ENCODE data around the gene FAM3A.
A peak's percentile ranks its signal among the peaks of the same experiment; 100 is the strongest.
"Not testable (repeated sequence)": the region's sequence is repeated elsewhere in the genome, so short reads cannot be mapped to it uniquely, and the experiment has no call there.

Gene FAM3A

DNA sequence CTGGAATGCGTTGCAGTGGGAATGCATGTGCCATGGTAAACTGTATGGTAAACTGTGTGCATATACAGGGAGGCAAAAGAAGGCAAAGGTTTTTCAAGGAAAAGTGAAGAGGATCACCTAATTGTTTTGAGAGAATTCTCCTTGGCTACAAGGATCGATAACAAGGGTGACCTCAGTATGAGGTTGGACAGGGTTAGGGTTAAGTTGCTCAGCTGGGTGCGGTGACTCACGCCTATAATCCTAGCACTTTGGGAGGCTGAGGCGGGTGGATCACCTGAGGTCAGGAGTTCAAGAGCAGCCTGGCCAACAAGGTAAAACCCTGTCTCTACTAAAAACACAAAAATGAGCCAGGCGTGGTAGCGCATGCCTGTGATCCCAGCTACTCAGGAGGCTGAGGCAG is 14.6 kb downstream of the FAM3A start:
- DNase-seq, result not testable (repeated sequence)

GRCh38 chrX:154496591-154497137 is 19.4 kb downstream of the FAM3A start:
- not testable (repeated sequence) for DNase-seq

DNA sequence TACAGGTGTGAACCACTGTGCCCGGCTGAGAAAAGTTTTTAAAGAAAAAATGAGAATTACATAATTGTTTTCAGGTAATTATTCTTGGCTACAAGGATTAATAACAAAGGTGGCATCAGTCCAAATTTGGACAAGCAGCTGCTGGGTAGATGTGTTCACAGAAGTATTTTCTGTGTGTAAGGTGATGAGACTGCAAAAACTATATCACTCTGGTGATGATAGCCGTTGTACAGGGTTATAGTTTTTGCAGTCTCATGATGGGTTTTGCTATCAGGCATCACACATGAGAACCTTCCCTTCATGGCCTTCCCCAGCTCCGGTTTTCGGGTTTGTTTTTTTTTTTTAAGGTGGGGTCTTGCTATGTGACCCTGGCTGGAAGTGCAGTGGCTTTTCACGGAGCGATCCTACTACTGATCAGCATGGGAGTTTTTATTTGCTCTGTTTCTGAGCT is 20.5 kb downstream of the FAM3A start:
- DNase-seq, result no peak

DNA sequence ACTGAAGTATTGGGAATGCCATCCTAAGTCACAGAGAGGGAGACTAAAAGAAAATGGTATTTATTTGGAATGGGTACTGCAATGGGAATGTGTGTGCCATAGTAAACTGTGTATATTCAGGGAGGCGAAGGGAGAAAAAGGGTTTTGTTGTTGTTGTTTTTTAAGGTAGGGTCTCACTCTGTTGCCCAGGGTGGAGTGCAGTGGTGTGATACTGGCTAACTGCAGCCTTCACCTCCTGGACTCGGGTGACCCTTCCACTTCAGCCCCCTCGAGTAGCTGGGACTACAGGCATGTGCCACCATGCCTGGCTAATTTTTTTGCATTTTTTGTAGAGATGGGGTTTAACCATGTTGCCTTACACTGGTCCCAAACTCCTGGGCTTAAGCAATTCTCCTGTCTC is 21.3 kb downstream of the FAM3A start:
- no peak for DNase-seq

DNA sequence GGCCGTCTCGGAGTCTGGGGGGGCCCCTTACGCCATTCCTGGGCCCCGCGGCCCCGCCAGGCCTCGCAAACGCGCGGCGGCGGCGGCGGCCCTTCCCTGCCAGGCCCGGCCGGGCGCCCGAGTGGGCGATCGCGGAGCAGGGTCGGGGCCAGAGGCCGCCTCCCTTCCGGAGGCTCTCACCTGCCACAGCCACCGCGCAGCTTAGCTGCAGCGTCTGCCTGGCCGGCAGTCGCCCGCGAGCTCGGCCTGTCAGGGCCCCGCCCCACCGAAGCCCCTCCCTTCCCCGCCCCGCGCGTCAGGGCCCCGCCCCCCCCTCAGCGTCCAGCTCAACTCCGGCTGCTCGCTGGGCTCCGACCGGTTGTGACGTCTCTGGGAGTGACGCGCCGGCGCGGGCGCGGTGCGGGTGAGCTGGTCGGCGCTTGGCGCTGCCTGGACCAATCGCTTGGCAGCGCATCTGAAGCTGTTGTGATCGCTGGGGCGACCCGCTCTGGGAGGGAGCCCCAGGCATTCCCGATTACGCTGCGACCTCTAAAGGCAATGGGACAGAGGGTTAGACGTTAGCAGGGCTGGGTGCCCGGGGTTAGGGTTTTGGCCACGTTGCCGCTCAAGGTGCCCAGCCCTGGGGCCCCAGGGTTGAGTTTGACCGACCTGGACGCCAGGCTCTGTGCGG is 25.5 kb downstream of the FAM3A start, which contains the start of gene SLC10A3:
TSS of gene SLC10A3 (minus strand) at position 216 of the 670 bp plus-strand sequence. CDS start 1,689 bp downstream, outside the sequence.
- DNase-seq, result peak; percentile 88

- no peak for DNase-seq
Observed at GRCh38 chrX:154490021-154490413, 26.0 kb downstream of the FAM3A start.

DNA sequence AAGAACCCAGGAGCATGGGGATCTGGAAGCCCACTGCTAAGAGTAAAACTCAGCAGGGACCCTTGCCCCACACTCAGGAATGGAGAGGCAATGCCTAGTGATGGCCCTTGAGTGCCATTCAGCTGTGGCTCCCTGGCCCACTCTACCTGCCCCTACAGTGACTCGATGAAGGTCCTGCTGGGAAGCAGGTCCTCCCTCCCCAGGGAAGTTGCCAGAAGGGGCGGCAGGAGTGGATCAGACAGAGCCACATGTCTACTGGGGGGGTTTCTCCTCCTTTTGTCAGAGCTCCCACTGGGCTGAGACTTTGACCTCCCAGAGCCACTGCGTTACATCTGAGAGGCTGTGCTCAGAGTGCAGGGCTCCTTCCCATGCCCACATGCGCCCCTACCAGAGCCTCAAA is 26.9 kb downstream of the FAM3A start:
- DNase-seq, result no peak

DNA sequence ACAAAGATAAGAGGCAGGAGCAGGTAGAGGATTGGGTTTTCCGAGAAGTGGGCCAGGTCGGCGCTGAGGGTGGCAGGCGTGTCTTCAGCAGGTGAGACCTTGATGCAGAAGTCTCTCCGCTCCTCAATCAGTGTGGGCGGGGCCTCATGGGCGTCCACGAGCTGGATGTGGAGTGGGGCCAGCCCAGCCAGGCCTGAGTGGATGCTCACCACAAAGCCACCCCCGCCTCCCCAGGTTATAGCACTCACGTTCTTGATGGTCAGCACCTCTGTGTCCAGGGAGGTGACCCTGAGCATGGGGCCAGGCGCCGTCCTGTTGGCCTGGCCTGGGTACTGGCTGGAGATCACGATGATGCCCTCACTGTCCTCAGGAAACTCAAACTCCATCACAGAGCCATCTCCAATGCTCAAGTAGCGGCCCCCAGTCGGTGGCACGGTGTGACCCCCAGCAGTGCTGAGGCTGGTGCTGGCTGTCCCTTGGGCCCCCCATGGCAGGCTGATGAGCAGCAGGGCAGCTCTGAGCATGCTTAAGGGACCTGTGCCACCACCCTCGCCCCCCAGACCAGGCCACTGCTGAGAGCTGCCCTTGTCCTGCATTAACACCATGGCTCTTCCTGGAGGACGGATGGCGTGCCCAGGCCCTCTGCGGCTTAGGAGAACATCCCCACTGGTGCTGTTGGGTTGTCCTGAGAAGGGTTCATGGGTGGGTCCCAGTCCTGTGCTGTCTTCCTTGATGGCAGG is 27.5 kb downstream of the FAM3A start:
- DNase-seq, result no peak

DNA sequence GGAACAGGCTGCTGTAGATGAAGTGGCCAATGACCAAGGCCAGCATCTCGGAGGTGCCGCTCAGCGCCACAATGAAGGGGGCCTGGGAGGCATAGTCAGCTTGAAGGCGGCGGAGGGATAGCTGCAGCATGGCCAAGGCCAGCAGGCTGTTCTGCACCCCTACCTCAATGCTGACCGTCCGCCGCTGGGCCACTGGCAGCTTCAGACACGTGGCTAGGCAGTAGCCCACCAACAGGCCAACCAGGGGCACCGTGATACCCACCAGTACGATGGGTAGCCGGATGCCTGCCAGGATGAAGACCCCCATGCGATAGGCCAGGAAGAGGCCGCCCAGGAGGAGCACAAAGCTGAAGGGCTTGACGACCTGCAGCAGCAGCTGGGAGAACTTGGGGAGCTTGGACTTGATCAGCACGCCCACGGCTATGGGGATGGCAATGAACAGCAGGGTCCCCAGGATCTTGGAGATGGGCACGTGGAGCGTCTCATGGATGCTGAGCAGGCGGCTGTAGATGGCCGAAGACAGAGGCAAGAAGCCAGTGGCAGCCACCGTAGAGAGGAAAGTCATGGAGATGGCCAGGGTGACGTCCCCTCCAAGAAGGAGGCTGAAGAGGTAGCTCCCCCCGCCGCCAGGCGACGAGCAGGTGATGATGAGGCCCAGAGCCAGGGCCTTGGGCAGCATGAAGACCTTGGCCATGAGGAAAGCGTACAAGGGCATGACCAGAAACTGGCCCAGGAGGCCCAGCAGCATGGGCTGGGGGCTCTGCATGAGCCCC is 28.3 kb downstream of the FAM3A start:
- no peak for DNase-seq

DNA sequence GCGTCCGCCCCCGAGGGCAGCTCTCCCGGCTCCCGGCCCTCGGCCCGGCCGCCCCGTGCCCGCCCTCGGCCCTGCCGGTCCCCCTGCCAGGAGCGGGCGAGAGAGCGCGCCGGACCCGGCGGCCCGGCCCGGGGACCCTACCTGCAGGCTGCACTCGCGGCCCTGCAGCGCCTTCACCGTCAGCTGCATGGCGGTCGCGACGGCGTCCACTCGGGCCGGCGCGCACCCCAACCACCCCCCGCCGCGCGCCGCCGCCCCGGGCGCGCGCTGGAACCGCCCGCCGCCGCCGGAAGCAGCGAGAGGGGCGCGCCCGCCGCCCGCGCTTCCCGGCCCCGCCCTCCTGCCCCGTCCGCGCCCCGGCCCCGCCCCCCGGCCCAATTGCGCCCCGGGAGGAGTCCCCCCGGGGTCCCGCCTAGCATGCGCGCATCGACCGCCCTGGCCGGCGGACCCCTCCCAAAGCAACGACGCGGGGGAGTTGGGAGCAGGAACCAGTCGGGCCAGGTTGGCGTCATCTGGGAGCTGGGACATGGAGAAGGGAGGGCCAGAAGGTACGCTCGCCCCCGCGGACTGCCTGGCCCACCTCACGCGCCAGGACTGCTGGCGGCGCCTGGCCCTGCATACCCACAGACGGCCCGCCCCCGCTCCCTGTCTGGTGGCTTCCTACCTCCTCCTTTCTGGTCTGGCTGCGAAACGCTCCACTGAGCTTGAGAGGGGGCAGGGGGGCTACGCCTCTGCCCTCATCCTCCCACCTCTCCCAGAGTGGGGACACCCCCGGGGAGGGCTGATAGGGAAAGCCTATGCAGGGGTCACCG is 29.4 kb downstream of the FAM3A start, which contains the start of gene UBL4A:
TSS of gene UBL4A (minus strand) at position 220 of the 812 bp plus-strand sequence. CDS start at position 189, 31 bp downstream.
- peak; percentile 31 for DNase-seq

- DNase-seq, result no peak
Observed at GRCh38 chrX:154486052-154486395, 30.0 kb downstream of the FAM3A start.

- no peak for DNase-seq
Observed at GRCh38 chrX:154485150-154486051, 30.6 kb downstream of the FAM3A start.

GRCh38 chrX:154484255-154485149 is 31.5 kb downstream of the FAM3A start:
- no peak for DNase-seq

DNA sequence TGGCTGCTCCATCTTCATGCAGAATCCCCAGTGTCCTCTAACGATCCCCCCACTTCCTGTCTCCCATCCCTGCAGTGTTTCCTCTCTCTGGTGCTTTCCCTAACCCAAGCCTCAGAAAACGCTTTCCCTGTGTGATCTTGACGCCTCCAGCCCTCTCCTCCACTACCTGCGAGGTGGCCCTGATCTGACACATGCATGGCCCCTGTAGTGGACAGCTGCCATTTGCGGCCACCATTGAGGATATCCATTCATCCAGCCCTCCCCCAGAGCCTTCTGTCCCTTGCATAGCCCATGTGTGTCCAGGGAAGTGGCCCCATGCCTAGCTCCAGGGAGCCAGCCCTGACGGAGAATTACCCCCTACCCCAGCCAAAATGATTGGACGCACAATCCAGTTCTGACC is 32.7 kb downstream of the FAM3A start:
- DNase-seq, result no peak

DNA sequence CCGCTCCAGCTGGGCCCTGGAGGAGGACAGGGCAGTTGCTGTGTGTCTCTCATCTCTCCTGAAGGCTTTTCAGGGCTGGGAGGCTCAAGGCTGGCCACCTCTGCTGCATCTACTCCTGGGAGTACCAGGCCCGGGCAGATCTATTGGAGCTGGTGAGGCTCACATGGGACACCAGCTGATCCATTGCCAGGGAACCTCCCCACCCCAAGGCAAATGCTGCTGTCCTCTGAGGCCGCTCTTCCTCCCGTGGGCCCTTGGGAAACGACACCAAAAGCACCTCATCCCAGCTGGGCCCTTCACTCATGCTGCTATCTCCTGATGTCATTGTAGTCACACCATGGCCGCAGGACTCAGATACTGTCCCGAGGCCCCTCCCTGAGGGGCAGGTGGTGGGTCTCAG is 33.2 kb downstream of the FAM3A start:
- DNase-seq, result no peak

GRCh38 chrX:154481911-154482601 is 34.0 kb downstream of the FAM3A start:
- DNase-seq, result no peak

DNA sequence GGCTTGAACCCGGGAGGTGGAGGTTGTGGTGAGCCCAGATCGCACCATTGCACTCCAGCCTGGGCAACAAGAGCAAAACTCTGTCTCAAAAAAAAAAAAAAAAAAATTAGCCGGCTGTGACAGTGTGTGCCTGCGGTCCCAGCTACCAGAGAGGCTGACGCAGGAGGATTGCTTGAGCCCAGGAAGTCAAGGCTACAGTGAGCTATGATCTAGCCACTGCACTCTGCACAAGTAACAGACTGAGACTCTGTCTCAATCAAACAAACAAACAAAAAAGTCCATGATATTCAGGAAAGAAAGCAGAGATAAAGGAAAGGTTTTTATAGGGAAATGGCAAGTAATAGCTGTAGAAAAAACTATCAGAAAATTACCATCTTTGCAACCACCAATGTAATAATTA is 34.8 kb downstream of the FAM3A start:
- DNase-seq, result no peak

DNA sequence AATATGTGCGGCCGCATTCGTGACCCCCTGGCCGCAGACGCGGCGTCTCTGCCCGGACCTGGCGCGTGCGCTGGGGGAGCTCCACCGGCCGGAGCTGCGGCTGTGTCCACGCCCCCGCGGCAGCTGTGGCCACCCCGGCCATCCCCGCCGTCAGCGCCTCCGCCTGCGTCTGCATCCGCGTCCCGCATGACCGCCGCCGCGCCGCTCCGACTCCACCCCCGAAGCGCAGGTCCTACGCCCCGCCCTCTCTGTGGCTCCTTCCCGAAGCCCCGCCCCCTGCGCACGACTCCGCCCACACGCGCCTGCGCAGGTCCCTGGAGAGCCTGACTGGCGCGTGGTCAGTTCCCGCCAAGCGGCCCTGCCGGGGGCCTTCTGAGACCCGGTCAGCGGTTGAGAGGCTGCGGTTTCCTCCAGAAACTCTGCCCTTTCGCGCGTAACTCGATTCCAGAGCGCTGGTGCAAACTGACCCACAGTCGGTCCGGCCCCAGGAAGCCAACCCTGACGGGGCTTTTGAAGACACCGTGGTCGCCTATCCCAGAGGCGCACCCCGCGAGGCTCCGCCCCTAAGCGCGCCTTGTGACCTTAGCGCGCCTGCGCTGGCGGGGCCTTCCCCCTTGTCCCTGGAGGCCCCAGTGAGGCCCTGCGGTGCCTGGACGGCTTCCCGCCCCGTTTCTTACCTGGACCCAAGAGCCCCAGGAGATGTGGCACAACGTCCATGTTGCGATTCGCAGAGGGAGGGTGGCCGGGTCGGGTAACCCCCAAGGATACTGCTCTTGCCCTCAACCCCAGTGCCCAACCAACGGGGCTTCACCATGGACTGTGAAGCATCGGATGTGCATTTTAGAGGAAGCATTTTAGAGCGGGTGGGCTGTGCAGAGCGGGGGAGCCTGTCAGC is 37.1 kb downstream of the FAM3A start, which contains the start of gene LAGE3:
TSS of gene LAGE3 (minus strand) at position 554 of the 895 bp plus-strand sequence. CDS start at position 188, 366 bp downstream.
- DNase-seq, result peak; percentile 46

Data from NCI-H1694 treated with DMSO at 0.1 percent for 48 hours (cell line).